Uterine smooth muscle cell (primary cell): ENCODE data around the gene CCR7. TPM values are rescaled to one million over a fixed set of nuclear protein-coding genes. Genes with fewer than 3 reads are reported as not detected.

ENCODE experiments used
- total RNA-seq: library from RNA; depleted of rRNA; stranded (reverse); fragments of >200 nt; gene quantifications from 2 replicates; pipeline ENCODE4 v1.2.3, GENCODE V29; 2014

CCR7 gene
- not detected in 2 replicates for total RNA-seq

GRCh38 chr17:40564883-40565768 is at the start of gene CCR7:
TSS of gene CCR7 (minus strand) at chr17:40565472. CDS start at chr17:40565409, 63 bp downstream.

Other genes starting within 250 kb of the CCR7 start
- gene GJD3, start 200.7 kb downstream of the CCR7 start, total RNA-seq, result 0.22 and 0.87 TPM in 2 replicates
- gene TOP2A, start 147.6 kb downstream of the CCR7 start, total RNA-seq, result 74.4 and 224 TPM in 2 replicates
- 182 and 302 TPM in 2 replicates for gene IGFBP4, start 122.0 kb downstream of the CCR7 start, total RNA-seq
- gene TNS4, start 63.8 kb downstream of the CCR7 start, total RNA-seq, result not detected in 2 replicates
- 69.9 and 86.4 TPM in 2 replicates for gene SMARCE1, start 82.3 kb upstream of the CCR7 start, total RNA-seq
- 0.25 and 1.00 TPM in 2 replicates for gene KRT222, start 99.7 kb upstream of the CCR7 start, total RNA-seq
- gene KRT24, start 138.3 kb upstream of the CCR7 start, total RNA-seq, result not detected in 2 replicates
- not detected in 2 replicates for gene KRT25, start 189.9 kb upstream of the CCR7 start, total RNA-seq
- gene KRT26, start 206.7 kb upstream of the CCR7 start, total RNA-seq, result not detected in 2 replicates
- not detected in 2 replicates for gene KRT27, start 217.1 kb upstream of the CCR7 start, total RNA-seq
- gene KRT28, start 234.5 kb upstream of the CCR7 start, total RNA-seq, result not detected in 2 replicates